Spleen (tissue), 7 donors: ENCODE measurements around the gene AXDND1.

Experiments used
- POLR2A ChIP-seq, 3 donors: fragments of 450-650 bp; IDR thresholded peaks; one replicate each; pipeline ENCODE4 v1.5.1; 2017; ENCODE audit warnings: antibody characterized with exemption in 3 of 3, mild to moderate bottlenecking in 1 of 3
- TF ChIP-seq, protein P1 (sequence below), 11 experiments: fragments of 200-600 bp in 7 of 11; fragments of 450-650 bp in 4 of 11; sonication (generic) in 4 of 11; IDR thresholded peaks in 8 of 11; conservative IDR thresholded peaks in 3 of 11; 1 replicate in 7 of 11; 2 replicates in 4 of 11; pipeline versions ENCODE4 v1.4.0 to v1.8.0; 2016 to 2021; ENCODE audit warnings: antibody characterized with exemption in 11 of 11, inconsistent platforms in 4 of 11, mild to moderate bottlenecking in 1 of 11
- donor health status: DM: no; HTN: no; CAD: no; lungs with moderate emphysema.
- donor health status: DM: no; HTN: no; CAD: no.
- donor health status: DM: no; HTN: no; CAD: no.

DNA sequence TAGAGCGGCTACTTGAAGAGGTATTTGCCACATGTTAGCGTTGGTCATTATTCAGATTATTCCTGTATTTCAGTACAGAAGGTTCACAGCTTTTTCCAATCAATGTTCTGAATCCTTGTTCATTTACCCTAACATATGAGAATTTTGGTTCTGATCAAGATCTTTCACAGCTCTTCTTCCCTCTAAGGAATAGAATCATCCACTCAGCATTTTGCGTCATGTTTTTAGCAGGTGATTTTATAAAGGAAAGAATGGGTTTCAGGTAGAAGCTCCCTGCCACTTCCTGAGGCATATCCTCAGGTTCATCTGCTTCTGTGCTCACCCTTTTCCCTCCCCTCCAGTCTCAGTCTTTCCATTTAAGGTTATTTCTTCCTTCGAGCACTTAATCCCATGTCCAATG, 143.6 kb downstream of the AXDND1 start:
- TF ChIP-seq, protein P1, sequence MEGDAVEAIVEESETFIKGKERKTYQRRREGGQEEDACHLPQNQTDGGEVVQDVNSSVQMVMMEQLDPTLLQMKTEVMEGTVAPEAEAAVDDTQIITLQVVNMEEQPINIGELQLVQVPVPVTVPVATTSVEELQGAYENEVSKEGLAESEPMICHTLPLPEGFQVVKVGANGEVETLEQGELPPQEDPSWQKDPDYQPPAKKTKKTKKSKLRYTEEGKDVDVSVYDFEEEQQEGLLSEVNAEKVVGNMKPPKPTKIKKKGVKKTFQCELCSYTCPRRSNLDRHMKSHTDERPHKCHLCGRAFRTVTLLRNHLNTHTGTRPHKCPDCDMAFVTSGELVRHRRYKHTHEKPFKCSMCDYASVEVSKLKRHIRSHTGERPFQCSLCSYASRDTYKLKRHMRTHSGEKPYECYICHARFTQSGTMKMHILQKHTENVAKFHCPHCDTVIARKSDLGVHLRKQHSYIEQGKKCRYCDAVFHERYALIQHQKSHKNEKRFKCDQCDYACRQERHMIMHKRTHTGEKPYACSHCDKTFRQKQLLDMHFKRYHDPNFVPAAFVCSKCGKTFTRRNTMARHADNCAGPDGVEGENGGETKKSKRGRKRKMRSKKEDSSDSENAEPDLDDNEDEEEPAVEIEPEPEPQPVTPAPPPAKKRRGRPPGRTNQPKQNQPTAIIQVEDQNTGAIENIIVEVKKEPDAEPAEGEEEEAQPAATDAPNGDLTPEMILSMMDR (IDR thresholded peaks at IDR 0.05 in 8 of 11, conservative IDR thresholded peaks at IDR 0.05 in 3 of 11): no peak
- TF ChIP-seq POLR2A (IDR thresholded peaks at IDR 0.05): no peak
